NB4 (cell line): ENCODE results near the gene GRIN3B.

Experiments used
- DNase-seq: peaks from one replicate; pipeline ENCODE4 v3.0.0; 2010; ENCODE audit warnings: low read depth
- H3K4me3 ChIP-seq: one replicate; pipeline ENCODE4 v1.5.1; 2011; ENCODE audit warnings: mild to moderate bottlenecking, low read depth, low read length, moderate library complexity
- CTCF ChIP-seq: IDR thresholded peaks from one replicate; pipeline ENCODE4 v1.5.1; 2012; ENCODE audit warnings: low read depth, low read length
- MYC ChIP-seq: IDR thresholded peaks from 2 replicates; pipeline ENCODE4 v1.6.1; 2011; ENCODE audit warnings: low read depth, low read length
- POLR2A ChIP-seq: IDR thresholded peaks from 2 replicates; pipeline ENCODE4 v1.6.1; 2011; ENCODE audit warnings: mild to moderate bottlenecking; ENCODE audit not compliant: insufficient read length; ENCODE audit errors: extremely low read depth
- TF ChIP-seq, protein P1 (sequence below): IDR thresholded peaks from 2 replicates; pipeline ENCODE4 v1.6.1; 2011; ENCODE audit warnings: low read depth, low read length

Gene GRIN3B

GRCh38 chr19:991932-992669 lies 8.1 kb upstream of the GRIN3B start:
- H3K4me3 ChIP-seq = no peak overlapping the region
- TF ChIP-seq, protein P1, sequence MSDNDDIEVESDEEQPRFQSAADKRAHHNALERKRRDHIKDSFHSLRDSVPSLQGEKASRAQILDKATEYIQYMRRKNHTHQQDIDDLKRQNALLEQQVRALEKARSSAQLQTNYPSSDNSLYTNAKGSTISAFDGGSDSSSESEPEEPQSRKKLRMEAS = no peak
- TF ChIP-seq MYC = no peak
- no peak for TF ChIP-seq POLR2A
- no peak for TF ChIP-seq CTCF
- DNase-seq = no peak

GRCh38 chr19:992670-993055 lies 7.6 kb upstream of the GRIN3B start:
- TF ChIP-seq MYC (no peak), POLR2A (no peak), CTCF (no peak)
- TF ChIP-seq, protein P1 = no peak
- DNase-seq = no peak
- H3K4me3 ChIP-seq = no peak overlapping the region

- no peak for DNase-seq
Measured at GRCh38 chr19:993361-993830, 6.8 kb upstream of the GRIN3B start.

DNA sequence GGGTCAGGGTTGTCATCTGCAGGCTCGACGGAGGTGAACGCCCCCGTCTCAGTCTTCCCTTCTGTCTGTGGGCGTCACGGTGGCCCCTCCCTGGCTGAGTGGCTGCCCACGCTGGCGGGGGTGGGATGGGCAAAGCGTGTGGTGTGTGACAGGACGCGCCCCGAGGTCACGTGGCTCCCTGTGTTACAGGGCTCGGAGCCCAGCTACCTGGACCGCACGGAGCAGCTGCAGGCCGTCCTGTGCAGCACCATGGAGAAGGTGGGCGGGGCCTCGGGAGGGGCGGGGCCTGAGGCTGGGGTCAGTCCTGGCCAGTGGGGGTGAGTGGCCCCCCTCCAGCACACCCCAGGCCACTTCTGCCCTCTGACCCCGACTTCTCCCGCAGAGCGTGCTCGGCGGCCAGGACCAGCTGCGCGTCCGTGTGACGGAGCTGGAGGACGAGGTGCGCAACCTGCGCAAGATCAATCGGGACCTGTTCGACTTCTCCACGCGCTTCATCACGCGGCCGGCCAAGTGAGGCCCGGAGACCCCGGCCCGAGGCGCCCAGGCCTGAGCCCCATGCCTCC lies 6.3 kb upstream of the GRIN3B start:
- TF ChIP-seq, protein P1 = no peak
- TF ChIP-seq CTCF (no peak), POLR2A (no peak), MYC (no peak)
- H3K4me3 ChIP-seq = no peak overlapping the region
- no peak for DNase-seq

More at GRCh38 chr19:993361-993830, 6.8 kb upstream of the GRIN3B start:
- TF ChIP-seq, protein P1 = no peak
- no peak for TF ChIP-seq MYC
- TF ChIP-seq POLR2A = no peak
- no peak for TF ChIP-seq CTCF
- no peak overlapping the region for H3K4me3 ChIP-seq

- no peak overlapping the region for H3K4me3 ChIP-seq
- TF ChIP-seq POLR2A (no peak), MYC (no peak), CTCF (no peak)
- TF ChIP-seq, protein P1 = no peak
Measured at GRCh38 chr19:994516-994915, 5.7 kb upstream of the GRIN3B start.

More at GRCh38 chr19:994516-994915, 5.7 kb upstream of the GRIN3B start:
- DNase-seq = no peak
